22Rv1 (cell line): ENCODE results near the gene UBE2B.
A peak's percentile ranks its signal among the peaks of the same experiment; 100 is the strongest.

Experiments used
- H3K27ac ChIP-seq: fragments of 450-650 bp; 2 replicates; pipeline ENCODE4 v1.5.1; 2017
- CTCF ChIP-seq: fragments of 450-650 bp; IDR thresholded peaks from 2 replicates; pipeline ENCODE4 v1.5.1; 2017; ENCODE audit warnings: mild to moderate bottlenecking
- ZFX ChIP-seq: fragments of 450-650 bp; IDR thresholded peaks from 2 replicates; pipeline ENCODE4 v1.6.1; 2017; ENCODE audit warnings: antibody characterized with exemption, borderline replicate concordance

The UBE2B gene

GRCh38 chr5:134387443-134387842, 16.1 kb downstream of the UBE2B start:
- H3K27ac ChIP-seq = no peak overlapping the region
- no peak for TF ChIP-seq CTCF

- H3K27ac ChIP-seq = no peak overlapping the region
- TF ChIP-seq ZFX (no peak), CTCF (no peak)
Measured at GRCh38 chr5:134392301-134392700, 20.9 kb downstream of the UBE2B start.

- no peak for TF ChIP-seq CTCF
- TF ChIP-seq ZFX = no peak
- peak overlapping the region; percentile 25; the same call in 1 of the 2 replicates for H3K27ac ChIP-seq
Measured at GRCh38 chr5:134394932-134395331, 23.6 kb downstream of the UBE2B start.

GRCh38 chr5:134396274-134396673, 24.9 kb downstream of the UBE2B start:
- no peak overlapping the region for H3K27ac ChIP-seq
- TF ChIP-seq ZFX = no peak
- no peak for TF ChIP-seq CTCF

GRCh38 chr5:134397196-134397595, 25.8 kb downstream of the UBE2B start:
- H3K27ac ChIP-seq = no peak overlapping the region
- TF ChIP-seq ZFX (no peak), CTCF (no peak)

GRCh38 chr5:134398609-134399155, 27.3 kb downstream of the UBE2B start:
- TF ChIP-seq ZFX (no peak), CTCF (no peak)

GRCh38 chr5:134403951-134404350, 32.6 kb downstream of the UBE2B start:
- no peak overlapping the region for H3K27ac ChIP-seq
- no peak for TF ChIP-seq ZFX
- no peak for TF ChIP-seq CTCF

More at GRCh38 chr5:134398609-134399155, 27.3 kb downstream of the UBE2B start:
- H3K27ac ChIP-seq = no peak overlapping the region
